ENCODE results near the gene ASIC4. TPM values are rescaled to one million over a fixed set of nuclear protein-coding genes. Genes with fewer than 3 reads are reported as not detected.
A peak's percentile ranks its signal among the peaks of the same experiment; 100 is the strongest.

The ASIC4 gene
- total RNA-seq, 1 donor from 2014 or later = not detected

GRCh38 chr2:219485201-219485580 lies 29.1 kb upstream of the ASIC4 start:
- Mint-ChIP-seq H3K27ac (no peak overlapping the region), H3K4me3 (ENCODE audit: low read depth) (no peak overlapping the region), H3K36me3 (ENCODE audit: low read depth) (no peaks in the 10 kb centered on the region), H3K27me3 (ENCODE audit: low read depth) (peaks cover 40% of the 10 kb centered on the region), H3K9me3 (no peaks in the 10 kb centered on the region), H3K4me1 (ENCODE audit: low read depth) (no peaks in the 10 kb centered on the region)
- intact Hi-C loops (cut with micrococcal nuclease) = no loop called here
- DNase-seq (ENCODE audit: low spot score) = no peak

- DNase-seq (ENCODE audit: low spot score) = no peak
- no peaks in the 10 kb centered on the region for H3K9me3 Mint-ChIP-seq
- no peak overlapping the region for H3K4me3 Mint-ChIP-seq (ENCODE audit: low read depth)
- intact Hi-C loops (cut with micrococcal nuclease) = no loop called here
- H3K27me3 Mint-ChIP-seq (ENCODE audit: low read depth) = peaks cover 39% of the 10 kb centered on the region
- H3K36me3 Mint-ChIP-seq (ENCODE audit: low read depth) = no peaks in the 10 kb centered on the region
- no peaks in the 10 kb centered on the region for H3K4me1 Mint-ChIP-seq (ENCODE audit: low read depth)
- H3K27ac Mint-ChIP-seq = no peak overlapping the region
Observed at GRCh38 chr2:219486380-219486959, 27.8 kb upstream of the ASIC4 start.

- H3K4me3 Mint-ChIP-seq (ENCODE audit: low read depth) = no peak overlapping the region
- H3K4me1 Mint-ChIP-seq (ENCODE audit: low read depth) = no peaks in the 10 kb centered on the region
- intact Hi-C loops (cut with micrococcal nuclease) = no loop called here
- H3K36me3 Mint-ChIP-seq (ENCODE audit: low read depth) = no peaks in the 10 kb centered on the region
- peaks cover 34% of the 10 kb centered on the region for H3K27me3 Mint-ChIP-seq (ENCODE audit: low read depth)
- H3K9me3 Mint-ChIP-seq = no peaks in the 10 kb centered on the region
- no peak overlapping the region for H3K27ac Mint-ChIP-seq
- DNase-seq (ENCODE audit: low spot score) = no peak
Observed at GRCh38 chr2:219488149-219488843, 26.0 kb upstream of the ASIC4 start.

- Mint-ChIP-seq H3K36me3 (ENCODE audit: low read depth) (no peaks in the 10 kb centered on the region), H3K4me1 (ENCODE audit: low read depth) (no peaks in the 10 kb centered on the region), H3K27ac (no peak overlapping the region), H3K9me3 (no peaks in the 10 kb centered on the region), H3K27me3 (ENCODE audit: low read depth) (peaks cover 36% of the 10 kb centered on the region), H3K4me3 (ENCODE audit: low read depth) (no peak overlapping the region)
- intact Hi-C loops (cut with micrococcal nuclease) = no loop called here
- DNase-seq (ENCODE audit: low spot score) = no peak
Observed at GRCh38 chr2:219488844-219489194, 25.5 kb upstream of the ASIC4 start.

GRCh38 chr2:219489315-219489714 lies 25.0 kb upstream of the ASIC4 start:
- no peaks in the 10 kb centered on the region for H3K36me3 Mint-ChIP-seq (ENCODE audit: low read depth)
- H3K27me3 Mint-ChIP-seq (ENCODE audit: low read depth) = peaks cover 36% of the 10 kb centered on the region
- intact Hi-C loops (cut with micrococcal nuclease) = no loop called here
- no peaks in the 10 kb centered on the region for H3K9me3 Mint-ChIP-seq
- no peak overlapping the region for H3K27ac Mint-ChIP-seq
- H3K4me1 Mint-ChIP-seq (ENCODE audit: low read depth) = no peaks in the 10 kb centered on the region
- H3K4me3 Mint-ChIP-seq (ENCODE audit: low read depth) = no peak overlapping the region
- no peak for DNase-seq (ENCODE audit: low spot score)

- Mint-ChIP-seq H3K27me3 (ENCODE audit: low read depth) (peaks cover 41% of the 10 kb centered on the region), H3K9me3 (no peaks in the 10 kb centered on the region), H3K36me3 (ENCODE audit: low read depth) (no peaks in the 10 kb centered on the region), H3K27ac (no peak overlapping the region), H3K4me3 (ENCODE audit: low read depth) (no peak overlapping the region), H3K4me1 (ENCODE audit: low read depth) (no peaks in the 10 kb centered on the region)
- no peak for DNase-seq (ENCODE audit: low spot score)
- intact Hi-C loops (cut with micrococcal nuclease) = no loop called here
Observed at GRCh38 chr2:219490186-219490585, 24.1 kb upstream of the ASIC4 start.

- Mint-ChIP-seq H3K36me3 (ENCODE audit: low read depth) (no peaks in the 10 kb centered on the region), H3K4me3 (ENCODE audit: low read depth) (no peak overlapping the region), H3K9me3 (no peaks in the 10 kb centered on the region), H3K4me1 (ENCODE audit: low read depth) (peaks cover 3% of the 10 kb centered on the region), H3K27me3 (ENCODE audit: low read depth) (peaks cover 40% of the 10 kb centered on the region), H3K27ac (no peak overlapping the region)
- DNase-seq (ENCODE audit: low spot score) = no peak
- intact Hi-C loops (cut with micrococcal nuclease) = no loop called here
Observed at GRCh38 chr2:219490600-219491130, 23.6 kb upstream of the ASIC4 start.

- DNase-seq (ENCODE audit: low spot score) = no peak
- Mint-ChIP-seq H3K36me3 (ENCODE audit: low read depth) (no peaks in the 10 kb centered on the region), H3K9me3 (no peaks in the 10 kb centered on the region), H3K27me3 (ENCODE audit: low read depth) (peaks cover 41% of the 10 kb centered on the region), H3K4me3 (ENCODE audit: low read depth) (no peak overlapping the region), H3K4me1 (ENCODE audit: low read depth) (peaks cover 4% of the 10 kb centered on the region), H3K27ac (no peak overlapping the region)
- intact Hi-C loops (cut with micrococcal nuclease) = no loop called here
Observed at GRCh38 chr2:219491278-219491963, 22.9 kb upstream of the ASIC4 start.

GRCh38 chr2:219492575-219492974 lies 21.7 kb upstream of the ASIC4 start:
- peaks cover 42% of the 10 kb centered on the region for H3K27me3 Mint-ChIP-seq (ENCODE audit: low read depth)
- H3K9me3 Mint-ChIP-seq = no peaks in the 10 kb centered on the region

GRCh38 chr2:219493086-219493485 lies 21.2 kb upstream of the ASIC4 start:
- intact Hi-C loops (cut with micrococcal nuclease) = no loop called here
- no peak for DNase-seq (ENCODE audit: low spot score)
- Mint-ChIP-seq H3K27me3 (ENCODE audit: low read depth) (peaks cover 43% of the 10 kb centered on the region), H3K36me3 (ENCODE audit: low read depth) (no peaks in the 10 kb centered on the region), H3K27ac (no peak overlapping the region), H3K4me3 (ENCODE audit: low read depth) (no peak overlapping the region), H3K9me3 (no peaks in the 10 kb centered on the region), H3K4me1 (ENCODE audit: low read depth) (peaks cover 6% of the 10 kb centered on the region)

More at GRCh38 chr2:219492575-219492974, 21.7 kb upstream of the ASIC4 start:
- peaks cover 6% of the 10 kb centered on the region for H3K4me1 Mint-ChIP-seq (ENCODE audit: low read depth)
- no peak overlapping the region for H3K27ac Mint-ChIP-seq
- no peaks in the 10 kb centered on the region for H3K36me3 Mint-ChIP-seq (ENCODE audit: low read depth)
- intact Hi-C loops (cut with micrococcal nuclease) = no loop called here
- H3K4me3 Mint-ChIP-seq (ENCODE audit: low read depth) = no peak overlapping the region
- DNase-seq (ENCODE audit: low spot score) = no peak

GRCh38 chr2:219494952-219495530 lies 19.2 kb upstream of the ASIC4 start:
- no peak overlapping the region for H3K27ac Mint-ChIP-seq
- no peaks in the 10 kb centered on the region for H3K9me3 Mint-ChIP-seq
- no peak for DNase-seq (ENCODE audit: low spot score)
- peaks cover 47% of the 10 kb centered on the region for H3K27me3 Mint-ChIP-seq (ENCODE audit: low read depth)
- H3K4me1 Mint-ChIP-seq (ENCODE audit: low read depth) = peaks cover 23% of the 10 kb centered on the region
- no peaks in the 10 kb centered on the region for H3K36me3 Mint-ChIP-seq (ENCODE audit: low read depth)
- intact Hi-C loops (cut with micrococcal nuclease) = loop anchor here (1.0 kb wide), 1 partner anchor 35 kb away; no protein-coding TSS in a partner anchor
- H3K4me3 Mint-ChIP-seq (ENCODE audit: low read depth) = no peak overlapping the region

- H3K36me3 Mint-ChIP-seq (ENCODE audit: low read depth) = no peaks in the 10 kb centered on the region
- H3K4me3 Mint-ChIP-seq (ENCODE audit: low read depth) = no peak overlapping the region
- no peaks in the 10 kb centered on the region for H3K9me3 Mint-ChIP-seq
- DNase-seq (ENCODE audit: low spot score) = peak; percentile 40
- peaks cover 27% of the 10 kb centered on the region for H3K4me1 Mint-ChIP-seq (ENCODE audit: low read depth)
- H3K27me3 Mint-ChIP-seq (ENCODE audit: low read depth) = peaks cover 47% of the 10 kb centered on the region
- intact Hi-C loops (cut with micrococcal nuclease) = loop anchor here (1.0 kb wide), 1 partner anchor 35 kb away; no protein-coding TSS in a partner anchor
- no peak overlapping the region for H3K27ac Mint-ChIP-seq
Observed at GRCh38 chr2:219495531-219496122, 18.7 kb upstream of the ASIC4 start.

All from activated T-helper 2 cell treated with anti-CD3 and anti-CD28 coated beads, Interferon-gamma antibody, Interleukin-2, Interleukin-4, amounts not matched to agents 10 μg/mL and 5 μg/mL and 100 μg/mL, durations not matched to agents 14 hours and 24 hours and 36 hours (primary cell).